HG02642 (cell line): ENCODE measurements around the gene DLX3.
"Not testable (repeated sequence)": the region's sequence is repeated elsewhere in the genome, so short reads cannot be mapped to it uniquely, and the experiment has no call there.

Experiments
- ATAC-seq: cut with Tn5 transposase; IDR thresholded peaks from one replicate; pipeline ENCODE4 v1.9.1; 2021; ENCODE audit warnings: mild to moderate bottlenecking; ENCODE audit not compliant: unreplicated experiment, poor library complexity

DLX3 gene

GRCh38 chr17:49995055-49995738 lies at the start of gene DLX3:
DLX3 (minus strand) TSS chr17:49995224; CDS start chr17:49994998, 226 bp downstream.
- ATAC-seq = no peak

- no peak for ATAC-seq
Measured at GRCh38 chr17:50044483-50044882, 49.5 kb upstream of the DLX3 start.

DNA sequence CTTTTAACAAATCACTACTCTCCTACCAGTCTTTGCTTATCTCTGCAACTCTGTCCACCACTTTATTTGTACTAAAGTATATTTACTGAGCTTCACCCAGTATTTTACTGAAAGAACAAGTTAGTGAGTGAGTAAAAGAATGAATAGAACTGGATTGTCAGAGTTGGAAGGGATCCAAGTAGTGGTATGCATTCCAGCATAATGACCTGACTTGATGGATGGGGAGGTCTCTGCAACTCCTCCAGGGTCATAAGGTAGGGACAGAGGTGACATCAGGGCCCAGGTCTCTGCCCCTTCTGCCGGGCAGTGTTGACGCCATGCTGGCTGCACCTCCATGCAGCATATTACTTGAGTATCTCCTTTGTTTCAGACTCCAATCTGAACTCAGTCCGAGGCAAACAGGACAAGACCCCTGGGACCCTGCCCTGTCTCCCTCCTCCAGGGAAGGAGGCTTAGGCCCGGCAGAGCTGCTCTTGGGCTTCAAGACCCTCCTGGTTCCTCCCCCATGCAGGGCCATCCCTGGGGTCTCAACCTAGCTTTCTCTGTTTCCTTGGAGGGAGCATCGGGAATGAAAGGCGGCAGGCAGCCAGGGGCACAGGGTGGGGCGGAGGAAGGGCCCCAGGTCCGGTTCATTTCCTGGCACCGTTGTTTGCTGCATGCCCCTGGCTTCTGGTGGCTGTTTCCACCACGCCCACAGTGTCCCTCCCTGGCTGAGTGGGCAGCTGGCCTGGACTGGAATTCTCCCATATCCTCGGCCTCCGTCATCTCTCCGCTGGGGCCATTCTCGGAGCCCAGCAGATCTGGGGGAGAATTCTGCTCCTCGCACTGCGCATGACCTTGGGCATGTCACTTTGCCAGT lies 48.5 kb upstream of the DLX3 start:
- ATAC-seq = no peak

DNA sequence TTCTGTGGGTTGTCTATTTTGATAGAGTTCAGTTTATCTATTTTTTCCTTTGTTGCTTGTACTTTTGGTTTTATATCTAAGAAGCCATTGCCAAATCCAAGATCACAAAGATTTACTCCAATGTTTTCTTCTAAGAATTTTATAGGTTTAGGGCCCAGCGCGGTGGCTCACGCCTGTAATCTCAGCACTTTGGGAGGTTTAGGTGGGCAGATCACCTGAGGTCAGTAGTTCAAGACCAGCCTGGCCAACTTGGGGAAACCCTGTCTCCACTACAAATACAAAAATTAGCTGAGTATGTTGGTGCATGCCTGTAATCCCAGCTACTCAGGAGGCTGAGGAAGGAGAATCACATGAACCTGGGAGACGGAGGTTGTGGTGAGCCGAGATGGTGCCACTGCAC lies 47.2 kb upstream of the DLX3 start:
- ATAC-seq = no peak

DNA sequence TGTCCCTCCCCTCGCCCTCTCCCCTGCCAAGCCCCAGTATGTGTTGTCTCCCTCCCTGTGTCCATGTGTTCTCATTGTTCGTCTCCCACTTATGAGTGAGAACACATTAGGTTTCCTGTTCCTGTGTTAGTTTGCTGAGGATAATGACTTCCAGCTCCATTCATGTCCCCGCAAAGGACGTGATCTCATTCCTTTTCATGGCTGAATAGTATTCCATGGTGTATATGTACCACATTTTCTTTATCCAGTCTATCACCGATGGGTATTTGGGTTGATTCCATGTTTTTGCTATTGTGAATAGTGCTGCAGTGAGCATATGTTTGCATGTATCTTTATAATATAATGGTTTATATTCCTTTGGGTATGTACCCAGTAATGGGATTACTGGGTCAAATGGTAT lies 45.5 kb upstream of the DLX3 start:
- not testable (repeated sequence) for ATAC-seq

GRCh38 chr17:50039058-50039457 lies 44.0 kb upstream of the DLX3 start:
- ATAC-seq = no peak

GRCh38 chr17:50037321-50038107 lies 42.5 kb upstream of the DLX3 start:
- ATAC-seq = no peak

GRCh38 chr17:50036455-50037261 lies 41.6 kb upstream of the DLX3 start:
- no peak for ATAC-seq

- no peak for ATAC-seq
Measured at GRCh38 chr17:50035945-50036344, 40.9 kb upstream of the DLX3 start.

DNA sequence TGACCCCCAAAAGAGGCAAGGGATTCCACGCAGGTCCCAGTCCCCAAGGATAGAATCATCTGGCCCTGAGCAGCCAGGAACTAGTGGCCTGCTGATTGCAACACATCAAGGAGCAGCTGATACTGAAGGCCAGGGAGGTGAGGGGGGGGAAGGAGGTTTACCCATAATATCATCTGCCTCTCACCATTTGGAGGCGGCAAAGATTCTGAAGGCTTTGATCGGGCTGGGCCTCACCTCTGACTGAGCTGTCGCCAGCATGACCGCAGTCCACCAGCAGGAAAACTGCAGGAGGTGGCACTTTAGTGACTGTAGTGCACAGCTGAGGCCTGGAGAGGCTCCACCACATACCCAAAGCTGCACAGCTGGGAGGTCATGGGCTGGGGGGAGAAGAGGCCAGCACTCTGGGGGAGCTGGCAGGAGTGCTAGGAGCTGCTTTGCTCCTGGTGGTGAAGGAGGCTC lies 40.4 kb upstream of the DLX3 start:
- no peak for ATAC-seq

GRCh38 chr17:50034498-50035364 lies 39.7 kb upstream of the DLX3 start:
- no peak for ATAC-seq

- ATAC-seq = no peak
Measured at GRCh38 chr17:50033316-50033715, 38.3 kb upstream of the DLX3 start.

- ATAC-seq = no peak
Measured at GRCh38 chr17:50029185-50029584, 34.2 kb upstream of the DLX3 start.

- no peak for ATAC-seq
Measured at GRCh38 chr17:50028736-50029120, 33.7 kb upstream of the DLX3 start.

DNA sequence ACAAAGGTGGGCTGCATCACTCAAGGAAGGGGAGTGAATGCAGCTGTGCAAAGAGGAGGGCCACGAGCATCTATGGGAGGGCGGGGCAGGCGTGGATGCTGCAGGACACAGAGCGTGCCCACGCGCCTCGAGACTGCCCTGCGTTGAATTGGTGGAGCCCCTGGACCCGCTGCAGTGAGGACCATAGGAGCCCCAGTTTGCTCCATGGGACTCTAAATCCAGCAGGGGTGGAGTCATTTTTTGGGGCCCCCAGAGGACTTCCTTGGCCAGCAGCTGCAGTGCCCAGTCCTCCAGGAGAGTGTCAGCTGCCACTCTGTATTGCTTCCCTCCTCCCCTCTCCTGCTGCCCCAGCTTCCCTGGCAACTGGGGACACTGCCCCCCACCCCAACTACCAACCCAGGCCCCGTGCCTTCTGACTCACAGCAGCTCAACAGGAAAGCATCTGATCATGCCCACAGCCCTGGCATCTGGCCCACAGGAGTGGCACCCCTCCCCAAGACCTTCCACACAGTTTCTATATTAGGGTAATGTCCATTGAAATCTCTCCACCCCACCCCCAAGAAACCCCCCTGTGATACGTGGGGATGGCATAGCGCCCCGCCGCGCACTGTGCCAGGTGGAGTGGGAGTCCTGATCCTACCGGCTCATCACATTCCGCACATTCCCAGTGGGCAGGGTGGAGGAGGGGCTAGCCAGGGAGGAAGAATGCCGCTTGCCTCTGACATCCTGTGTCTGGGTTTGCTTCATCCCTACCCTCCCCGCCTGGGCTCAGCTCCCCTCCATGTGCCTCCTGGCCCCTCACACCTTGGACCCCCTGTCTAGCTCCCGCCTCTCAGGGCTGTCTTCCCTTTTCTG lies 33.1 kb upstream of the DLX3 start:
- no peak for ATAC-seq

DNA sequence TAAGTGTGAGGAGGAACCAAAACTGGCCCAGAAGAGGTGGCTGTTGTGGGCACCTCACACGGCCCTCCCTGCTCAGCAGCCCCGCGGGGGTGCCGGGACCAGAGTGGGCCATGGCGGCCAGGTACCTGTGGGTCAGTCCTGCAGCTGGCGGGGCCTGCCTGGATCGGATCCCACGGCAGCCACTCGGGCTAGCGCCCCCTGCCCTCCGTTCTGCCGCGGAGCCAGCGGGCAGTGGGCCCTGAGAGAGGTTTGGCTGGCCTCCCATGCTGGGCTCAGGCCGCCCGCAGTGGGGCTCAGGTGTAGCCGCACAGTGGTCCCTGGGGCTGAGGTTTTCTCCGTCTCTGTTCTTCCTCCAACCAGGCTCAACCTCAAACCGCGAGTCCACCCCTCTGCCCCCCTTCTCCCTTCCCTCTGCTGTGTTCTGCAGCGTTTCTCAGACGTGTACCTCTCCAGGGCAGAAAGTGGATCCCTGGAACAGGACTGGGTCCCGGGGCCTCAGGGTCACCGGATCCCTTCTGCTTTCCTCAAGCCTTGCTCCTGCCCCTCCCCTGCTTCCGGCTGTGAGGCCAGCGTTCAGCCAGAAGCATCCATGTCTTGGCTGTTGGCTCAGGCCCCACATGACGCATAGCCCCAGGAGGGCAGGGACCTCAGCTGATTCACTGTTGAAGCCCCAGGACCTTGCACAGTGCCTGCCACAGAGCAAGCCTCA lies 32.3 kb upstream of the DLX3 start:
- ATAC-seq = no peak

- ATAC-seq = no peak
Measured at GRCh38 chr17:50026837-50027171, 31.8 kb upstream of the DLX3 start.
